Hindlimb muscle (tissue), 1 donor: ENCODE results near the gene FBLN1. TPM values are rescaled to one million over a fixed set of nuclear protein-coding genes. Genes with fewer than 3 reads are reported as not detected.

Experiments used
- DNase-seq: peaks from one replicate; pipeline ENCODE4 v3.0.0-alpha.2; 2013
- polyA plus RNA-seq: library from polyadenylated mRNA; unstranded; fragments of 120-200 nt; gene quantifications from one replicate; pipeline ENCODE4 v1.2.1, GENCODE V29; 2013; ENCODE audit not compliant: insufficient read length

FBLN1 gene
- polyA plus RNA-seq, 1 donor: 134 TPM

GRCh38 chr22:45640941-45641621, 138.4 kb downstream of the FBLN1 start:
- DNase-seq: no peak

GRCh38 chr22:45642986-45643385, 140.3 kb downstream of the FBLN1 start:
- DNase-seq: no peak

- DNase-seq: no peak
These were observed 142.0 kb downstream of the FBLN1 start for GRCh38 chr22:45644714-45645113.

- DNase-seq: no peak
These were observed 142.5 kb downstream of the FBLN1 start for GRCh38 chr22:45645150-45645525.

- DNase-seq: peak; percentile 64
These were observed 143.1 kb downstream of the FBLN1 start for GRCh38 chr22:45645526-45646414.

- no peak for DNase-seq
These were observed 145.0 kb downstream of the FBLN1 start for GRCh38 chr22:45647532-45648225.

- DNase-seq: no peak
These were observed 145.8 kb downstream of the FBLN1 start for GRCh38 chr22:45648301-45649117.

- no peak for DNase-seq
These were observed 147.1 kb downstream of the FBLN1 start for GRCh38 chr22:45649809-45650208.

- DNase-seq: no peak
These were observed 148.0 kb downstream of the FBLN1 start for GRCh38 chr22:45650721-45651120.

Other genes with a start within 250 kb of the FBLN1 start
- gene UPK3A, start 217.9 kb upstream of the FBLN1 start, polyA plus RNA-seq: not detected
- 27.4 TPM for gene FAM118A, start 192.9 kb upstream of the FBLN1 start, polyA plus RNA-seq
- gene SMC1B, start 89.3 kb upstream of the FBLN1 start, polyA plus RNA-seq: 0.06 TPM
- 1.9 TPM for gene RIBC2, start 89.2 kb upstream of the FBLN1 start, polyA plus RNA-seq
- gene ATXN10, start 169.0 kb downstream of the FBLN1 start, polyA plus RNA-seq: 174 TPM